Effector memory CD8-positive, alpha-beta T cell (primary cell): ENCODE results near the gene BIRC5.
"Not testable (repeated sequence)": the region's sequence is repeated elsewhere in the genome, so short reads cannot be mapped to it uniquely, and the experiment has no call there.

ENCODE experiments used
- ATAC-seq: fragments of 150-1000 bp; cut with Tn5 transposase; replicated peaks from 2 replicates; pipeline ENCODE4 v1.10.0; 2021; ENCODE audit warnings: mild to moderate bottlenecking, moderate library complexity
- DNase-seq, 3 experiments: peaks; one replicate each; pipeline ENCODE4 v3.0.0; 2021
- H3K27ac Mint-ChIP-seq, 2 donors: one replicate each; pipeline ENCODE4 v1.8.0; 2022; ENCODE audit warnings: mild to moderate bottlenecking in 2 of 2, mixed read lengths in 2 of 2, moderate library complexity in 2 of 2
- H3K27me3 Mint-ChIP-seq, 2 donors: one replicate each; pipeline ENCODE4 v1.8.0; 2022; ENCODE audit warnings: mixed read lengths in 2 of 2
- H3K36me3 Mint-ChIP-seq: one replicate; pipeline ENCODE4 v1.8.0; 2022; ENCODE audit warnings: mild to moderate bottlenecking, moderate library complexity, mixed read lengths; ENCODE audit not compliant: insufficient read depth
- H3K4me1 Mint-ChIP-seq, 2 donors: one replicate each; pipeline ENCODE4 v1.8.0; 2022; ENCODE audit warnings: low read depth in 2 of 2, mixed read lengths in 2 of 2
- H3K4me3 Mint-ChIP-seq, 2 donors: one replicate each; pipeline ENCODE4 v1.8.0; 2022; ENCODE audit warnings: mild to moderate bottlenecking in 2 of 2, mixed read lengths in 2 of 2, moderate library complexity in 2 of 2
- H3K9me3 Mint-ChIP-seq, 2 donors: one replicate each; pipeline ENCODE4 v1.8.0; 2022; ENCODE audit warnings: mixed read lengths in 2 of 2

Gene BIRC5

DNA sequence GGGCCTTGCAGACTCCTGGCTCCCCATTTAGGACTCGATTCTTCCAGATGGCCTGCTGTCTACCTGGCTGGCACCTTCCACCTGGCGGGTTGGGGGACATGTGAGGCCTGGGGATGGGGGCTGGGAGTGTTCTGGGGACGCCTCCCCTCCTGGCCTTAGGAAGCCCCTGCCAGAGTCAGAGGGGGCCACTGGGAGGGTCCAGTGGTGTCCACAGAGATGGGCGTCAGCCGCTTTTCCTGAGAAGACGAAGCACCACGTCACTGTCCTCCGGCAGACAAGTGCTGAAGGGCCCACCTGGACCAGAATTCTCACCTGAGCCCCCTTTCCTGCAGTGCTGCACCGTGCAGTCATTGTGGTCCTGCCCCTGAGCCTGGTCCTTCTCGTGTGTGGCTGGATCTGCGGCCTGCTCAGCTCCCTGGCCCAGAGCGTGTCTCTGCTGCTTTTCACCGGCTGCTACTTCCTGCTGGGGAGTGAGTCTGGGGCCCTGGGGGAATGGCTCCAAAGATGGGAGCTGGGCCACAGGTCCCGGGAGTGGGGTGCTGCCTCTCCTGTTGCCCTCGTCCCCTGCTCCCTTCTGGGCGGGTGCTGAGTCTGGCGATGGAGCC, 20.3 kb downstream of the BIRC5 start:
- no peak overlapping the region for H3K27ac Mint-ChIP-seq
- no peak overlapping the region for H3K4me3 Mint-ChIP-seq
- peaks cover 3% of the 10 kb centered on the region for H3K36me3 Mint-ChIP-seq
- no peak for ATAC-seq
- no peaks in the 10 kb centered on the region for H3K9me3 Mint-ChIP-seq
- peaks cover 31 to 59% of the 10 kb centered on the region in 2 donors for H3K27me3 Mint-ChIP-seq
- peaks cover 0 to 5% of the 10 kb centered on the region in 2 donors for H3K4me1 Mint-ChIP-seq
- no peak for DNase-seq

DNA sequence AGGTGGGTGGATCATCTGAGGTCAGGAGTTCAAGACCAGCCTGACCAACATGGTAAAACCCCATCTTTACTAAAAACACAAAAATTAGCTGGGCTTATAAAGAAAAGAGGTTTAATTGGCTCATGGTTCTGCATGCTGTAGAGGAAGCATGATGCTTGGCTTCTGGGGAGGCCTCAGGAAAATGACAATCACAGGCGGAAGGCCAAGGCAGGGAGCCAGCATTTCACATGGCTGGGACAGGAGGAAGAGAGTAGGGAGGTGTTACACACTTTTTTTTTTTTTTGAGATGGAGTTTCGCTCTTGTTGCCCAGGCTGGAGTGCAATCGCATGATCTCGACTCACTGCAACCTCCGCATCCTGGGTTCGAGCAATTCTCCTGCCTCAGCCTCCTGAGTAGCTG, 21.0 kb downstream of the BIRC5 start:
- H3K4me3 Mint-ChIP-seq, DNase-seq, H3K4me1 Mint-ChIP-seq, H3K27ac Mint-ChIP-seq, ATAC-seq, H3K36me3 Mint-ChIP-seq, H3K9me3 Mint-ChIP-seq: not testable (repeated sequence)
- peaks cover 31 to 53% of the 10 kb centered on the region in 2 donors for H3K27me3 Mint-ChIP-seq

DNA sequence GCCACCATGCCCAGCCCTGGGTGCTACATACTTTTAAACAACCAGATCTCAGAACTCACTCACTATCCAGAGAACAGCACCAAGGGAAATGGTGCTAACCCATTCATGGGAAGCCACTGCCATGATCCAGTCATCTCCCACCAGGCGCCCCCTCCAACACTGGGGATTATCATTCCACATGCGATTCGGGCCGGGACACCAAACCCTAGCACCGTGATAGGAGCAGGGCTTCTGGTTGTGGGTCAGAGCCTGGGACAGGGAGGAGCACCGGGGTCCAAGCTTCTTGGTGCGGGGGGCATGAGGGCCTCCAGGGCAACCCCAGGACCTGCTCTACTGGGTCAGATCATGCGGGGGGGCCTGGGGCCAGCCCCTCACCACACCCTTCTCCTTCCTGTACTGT, 21.8 kb downstream of the BIRC5 start:
- Mint-ChIP-seq H3K9me3 (no peaks in the 10 kb centered on the region), H3K4me1 (peaks cover 0 to 4% of the 10 kb centered on the region in 2 donors), H3K27me3 (peaks cover 25 to 44% of the 10 kb centered on the region in 2 donors), H3K36me3 (peaks cover 3% of the 10 kb centered on the region), H3K4me3 (no peak overlapping the region), H3K27ac (no peak overlapping the region)
- DNase-seq: no peak
- ATAC-seq: no peak

DNA sequence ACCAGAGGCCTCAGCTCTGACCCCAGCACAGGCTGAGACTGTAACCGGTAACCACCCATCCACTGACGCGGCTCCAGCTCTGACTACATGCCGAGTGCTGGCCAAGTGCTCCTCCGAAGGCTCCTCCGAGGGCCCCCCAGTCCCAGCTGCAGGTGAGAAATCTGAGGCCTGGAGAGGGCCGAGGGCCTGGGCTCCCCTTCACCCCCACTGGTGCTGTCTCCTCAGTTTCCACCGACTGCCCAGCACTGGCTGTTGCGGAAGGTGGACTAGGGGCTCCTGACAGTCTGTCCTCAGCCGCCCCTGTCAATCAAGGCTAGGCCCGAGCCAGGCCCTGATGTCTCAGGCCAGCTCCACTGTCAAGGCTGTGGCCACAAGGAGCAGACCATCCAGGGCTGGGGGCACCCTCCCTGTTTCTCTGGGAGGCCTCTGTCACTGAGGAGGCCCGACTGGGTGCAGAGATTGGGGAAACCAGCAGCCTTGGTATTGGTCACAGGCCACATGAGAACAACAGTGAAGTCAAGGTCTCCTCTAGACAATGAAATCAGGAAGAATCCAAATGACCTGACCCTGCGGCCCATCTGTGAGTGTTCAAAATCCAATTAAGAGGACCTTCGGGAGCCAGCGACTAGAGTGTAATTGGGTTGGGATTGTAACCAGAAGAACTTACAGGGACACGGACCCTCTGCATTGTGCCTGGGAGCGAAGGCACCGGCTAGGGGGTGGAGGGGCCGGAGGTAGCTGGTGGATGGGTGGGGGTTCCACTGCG, 22.5 kb downstream of the BIRC5 start:
- no peak for DNase-seq
- Mint-ChIP-seq H3K27ac (no peak overlapping the region), H3K36me3 (peaks cover 3% of the 10 kb centered on the region), H3K9me3 (no peaks in the 10 kb centered on the region), H3K4me3 (no peak overlapping the region), H3K4me1 (peaks cover 0 to 4% of the 10 kb centered on the region in 2 donors), H3K27me3 (peaks cover 19 to 38% of the 10 kb centered on the region in 2 donors)
- no peak for ATAC-seq

DNA sequence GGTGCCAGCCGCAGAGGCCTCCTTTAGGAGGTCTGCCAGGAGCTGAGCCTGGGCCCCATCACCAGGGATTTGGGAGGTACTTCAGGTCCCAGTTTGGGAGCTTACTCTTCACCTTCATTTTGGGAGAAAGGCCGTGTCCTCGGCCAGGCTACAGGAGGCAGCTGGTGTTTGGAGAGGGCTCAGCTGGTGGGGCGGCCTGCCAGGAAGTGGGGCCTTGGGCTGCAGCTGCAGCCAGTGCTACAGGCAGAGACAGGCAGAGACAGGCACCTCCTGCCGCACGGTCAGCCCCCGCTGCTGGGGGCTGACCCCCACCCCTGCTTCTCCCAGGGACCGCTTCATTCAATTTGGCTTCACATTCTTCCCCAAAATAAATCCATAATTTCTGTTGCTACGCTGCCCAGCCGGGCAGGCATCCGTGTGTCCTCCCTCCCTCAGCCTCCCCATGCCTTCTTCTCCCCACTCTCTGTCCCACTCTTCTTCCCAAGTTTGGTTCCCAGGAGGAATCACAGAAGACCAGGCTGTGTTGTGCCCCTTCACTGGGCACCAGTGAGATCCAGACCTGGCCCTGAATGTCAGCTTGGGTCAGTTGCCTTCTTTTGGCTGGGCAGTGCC, 23.5 kb downstream of the BIRC5 start:
- Mint-ChIP-seq H3K36me3 (peaks cover 3% of the 10 kb centered on the region), H3K9me3 (no peaks in the 10 kb centered on the region), H3K27me3 (peaks cover 13 to 28% of the 10 kb centered on the region in 2 donors), H3K4me3 (no peak overlapping the region), H3K4me1 (peaks cover 0 to 5% of the 10 kb centered on the region in 2 donors), H3K27ac (peak overlapping the region in 1 of 2 donors; percentile 38)
- ATAC-seq (no peak), DNase-seq (no peak)

DNA sequence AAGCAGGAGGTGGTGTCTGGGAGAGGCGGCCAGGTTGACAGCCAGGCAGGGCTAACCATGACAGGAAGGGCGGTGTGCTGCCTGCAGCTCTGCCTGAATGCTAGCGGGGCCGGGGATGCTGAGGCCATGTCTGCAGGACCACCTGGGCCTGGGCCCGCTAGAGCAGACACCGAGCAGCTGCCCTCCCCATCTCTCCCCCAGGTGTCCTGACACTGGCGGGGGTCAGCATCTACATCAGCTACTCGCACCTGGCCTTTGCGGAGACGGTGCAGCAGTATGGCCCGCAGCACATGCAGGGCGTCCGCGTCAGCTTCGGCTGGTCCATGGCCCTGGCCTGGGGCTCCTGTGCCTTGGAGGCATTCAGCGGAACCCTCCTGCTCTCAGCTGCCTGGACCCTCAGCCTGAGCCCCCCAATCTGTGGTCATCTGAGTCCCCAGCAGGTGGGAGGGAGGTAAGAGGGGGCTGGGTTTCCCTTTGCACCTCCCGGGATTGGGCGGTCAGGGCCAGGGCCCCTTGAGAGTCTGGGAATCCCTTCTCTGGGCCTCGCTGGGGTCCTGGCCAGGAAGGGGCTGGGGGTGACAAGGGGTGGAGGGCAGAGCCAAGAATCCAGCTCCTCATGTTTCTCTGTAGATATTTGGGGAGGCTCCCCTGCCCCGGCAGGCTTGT, 24.9 kb downstream of the BIRC5 start:
- Mint-ChIP-seq H3K27ac (no peak overlapping the region), H3K36me3 (peaks cover 6% of the 10 kb centered on the region), H3K4me1 (peaks cover 8 to 11% of the 10 kb centered on the region in 2 donors), H3K4me3 (no peak overlapping the region), H3K9me3 (no peaks in the 10 kb centered on the region), H3K27me3 (peaks cover 6 to 15% of the 10 kb centered on the region in 2 donors)
- DNase-seq: no peak
- no peak for ATAC-seq

DNA sequence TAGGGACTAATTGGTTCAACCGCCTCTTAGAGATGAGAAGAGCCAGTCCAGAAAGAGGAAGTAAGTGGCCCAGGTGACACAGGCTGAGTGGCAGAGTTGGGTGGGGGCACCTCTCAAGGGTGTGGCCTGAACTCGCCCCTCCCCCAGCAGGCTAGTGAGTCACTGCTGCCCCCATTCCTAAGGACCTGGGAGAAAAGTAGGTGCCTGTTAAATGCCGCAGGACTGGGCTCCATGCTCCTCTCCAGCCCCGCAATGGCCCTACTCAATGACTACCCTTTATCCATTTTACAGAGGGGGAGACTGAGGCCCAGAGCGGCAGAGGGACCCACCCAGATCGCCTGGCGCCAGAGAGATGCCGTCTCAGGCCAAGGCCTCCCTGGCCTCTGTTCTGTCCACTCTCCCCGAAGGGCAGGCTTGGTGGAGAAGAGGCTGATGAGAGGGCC, 25.5 kb downstream of the BIRC5 start:
- Mint-ChIP-seq H3K9me3 (no peaks in the 10 kb centered on the region), H3K27me3 (peaks cover 6 to 9% of the 10 kb centered on the region in 2 donors), H3K4me3 (no peak overlapping the region), H3K36me3 (peaks cover 6% of the 10 kb centered on the region), H3K27ac (no peak overlapping the region), H3K4me1 (peaks cover 8 to 11% of the 10 kb centered on the region in 2 donors)
- ATAC-seq: no peak
- no peak for DNase-seq

DNA sequence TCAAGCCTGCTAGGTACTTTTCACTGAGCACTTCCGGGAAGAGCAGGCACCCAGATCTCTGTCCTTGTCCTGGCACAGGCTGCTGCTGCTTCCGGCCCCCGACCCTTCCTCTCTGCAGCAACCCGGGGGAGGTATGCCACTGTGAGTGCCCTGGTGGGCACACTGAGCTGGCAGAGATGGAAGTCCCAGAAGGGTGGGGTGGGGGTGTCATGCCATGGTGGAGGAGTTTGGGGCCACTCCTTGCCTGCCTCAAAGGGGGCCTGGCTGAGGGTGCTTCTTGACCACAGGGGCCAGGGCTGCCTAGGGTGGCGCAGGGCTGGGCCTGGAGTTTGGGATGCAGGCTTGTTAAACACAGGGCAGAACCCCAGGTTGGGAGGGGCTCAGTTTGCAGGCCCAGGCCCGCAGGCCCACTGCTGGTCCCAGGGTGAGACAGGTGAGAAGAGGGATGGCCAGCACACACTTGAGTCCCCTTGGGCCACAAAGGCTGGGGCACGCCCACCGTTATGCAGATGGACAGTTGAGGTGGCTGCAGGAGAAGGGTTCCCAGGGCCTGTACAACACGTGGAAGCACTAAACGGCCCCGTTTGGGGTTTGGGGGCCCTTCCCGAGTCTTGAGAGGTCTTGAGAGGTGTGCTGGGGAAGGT, 26.1 kb downstream of the BIRC5 start:
- H3K4me1 Mint-ChIP-seq: peaks cover 8 to 11% of the 10 kb centered on the region in 2 donors
- peaks cover 1 to 3% of the 10 kb centered on the region in 2 donors for H3K27me3 Mint-ChIP-seq

DNA sequence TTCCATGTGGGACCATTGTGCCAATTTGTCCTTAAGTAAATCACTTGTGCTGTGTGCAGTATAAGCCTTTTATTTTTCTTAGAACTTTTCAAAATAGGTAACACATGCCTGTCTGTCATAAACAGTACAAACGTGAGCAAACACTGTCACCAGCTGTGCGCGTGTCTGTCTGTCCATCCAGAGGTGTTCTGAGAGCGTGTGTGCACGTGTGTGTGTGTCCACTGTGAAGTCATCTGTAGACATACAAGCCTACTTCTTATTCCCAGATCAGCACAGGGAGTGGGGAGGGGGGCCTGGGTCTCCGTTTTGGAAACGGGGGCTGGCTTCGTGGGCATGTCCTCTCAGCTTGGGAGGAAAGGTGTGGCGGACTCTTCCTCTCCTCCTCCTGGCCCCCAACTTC, 26.8 kb downstream of the BIRC5 start:
- ATAC-seq: no peak
- no peak overlapping the region for H3K4me3 Mint-ChIP-seq
- peak overlapping the region in 1 of 2 donors; percentile 23 for H3K27ac Mint-ChIP-seq
- peaks cover 8 to 11% of the 10 kb centered on the region in 2 donors for H3K4me1 Mint-ChIP-seq
- H3K27me3 Mint-ChIP-seq: no peaks in the 10 kb centered on the region
- H3K9me3 Mint-ChIP-seq: no peaks in the 10 kb centered on the region
- H3K36me3 Mint-ChIP-seq: peaks cover 4% of the 10 kb centered on the region
- DNase-seq: no peak

More for the DNA sequence above, 26.1 kb downstream of the BIRC5 start:
- Mint-ChIP-seq H3K9me3 (no peaks in the 10 kb centered on the region), H3K4me3 (no peak overlapping the region), H3K36me3 (peaks cover 4% of the 10 kb centered on the region), H3K27ac (peak overlapping the region in 1 of 2 donors; percentile 23)
- no peak for DNase-seq
- no peak for ATAC-seq

DNA sequence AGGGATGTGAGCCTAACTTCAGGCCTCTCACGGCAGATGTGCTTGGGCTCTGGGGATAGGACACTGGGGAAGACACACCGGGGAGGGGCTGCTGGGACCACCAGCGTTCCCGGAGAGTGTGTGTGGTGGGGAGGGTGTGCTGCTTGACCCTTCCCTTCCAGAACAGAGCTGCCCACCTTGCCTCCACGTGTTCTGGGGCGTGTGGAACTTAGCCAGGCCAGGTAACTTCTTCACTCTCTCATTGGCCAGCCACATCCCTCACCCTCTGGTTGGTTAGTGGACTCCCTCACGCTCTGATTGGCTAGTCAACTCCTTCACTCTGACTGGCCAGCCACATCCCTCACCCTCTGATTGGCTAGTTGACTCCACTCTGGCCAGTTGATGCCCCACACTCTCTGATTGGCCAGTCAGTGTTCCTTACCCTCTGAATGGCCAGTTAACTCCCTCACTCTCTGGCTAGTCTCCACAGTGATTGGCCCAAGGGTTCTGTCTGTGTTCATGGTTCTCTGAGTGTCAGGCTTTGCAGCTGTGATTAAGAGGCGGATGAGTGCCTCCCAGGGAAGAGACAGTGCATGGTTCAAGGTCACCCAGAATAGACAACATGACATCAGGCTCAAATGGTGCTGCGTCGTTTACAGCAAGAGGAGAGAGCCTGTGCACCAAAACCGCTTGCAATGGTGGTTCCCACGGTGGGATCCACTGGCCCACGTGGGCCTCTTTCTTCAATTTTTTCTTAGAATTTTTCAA, 27.4 kb downstream of the BIRC5 start:
- H3K27ac Mint-ChIP-seq: peak overlapping the region in 1 of 2 donors; percentile 60
- peaks cover 4% of the 10 kb centered on the region for H3K36me3 Mint-ChIP-seq
- no peaks in the 10 kb centered on the region for H3K9me3 Mint-ChIP-seq
- DNase-seq: no peak
- peaks cover 8 to 11% of the 10 kb centered on the region in 2 donors for H3K4me1 Mint-ChIP-seq
- H3K27me3 Mint-ChIP-seq: no peaks in the 10 kb centered on the region
- no peak for ATAC-seq
- H3K4me3 Mint-ChIP-seq: no peak overlapping the region

DNA sequence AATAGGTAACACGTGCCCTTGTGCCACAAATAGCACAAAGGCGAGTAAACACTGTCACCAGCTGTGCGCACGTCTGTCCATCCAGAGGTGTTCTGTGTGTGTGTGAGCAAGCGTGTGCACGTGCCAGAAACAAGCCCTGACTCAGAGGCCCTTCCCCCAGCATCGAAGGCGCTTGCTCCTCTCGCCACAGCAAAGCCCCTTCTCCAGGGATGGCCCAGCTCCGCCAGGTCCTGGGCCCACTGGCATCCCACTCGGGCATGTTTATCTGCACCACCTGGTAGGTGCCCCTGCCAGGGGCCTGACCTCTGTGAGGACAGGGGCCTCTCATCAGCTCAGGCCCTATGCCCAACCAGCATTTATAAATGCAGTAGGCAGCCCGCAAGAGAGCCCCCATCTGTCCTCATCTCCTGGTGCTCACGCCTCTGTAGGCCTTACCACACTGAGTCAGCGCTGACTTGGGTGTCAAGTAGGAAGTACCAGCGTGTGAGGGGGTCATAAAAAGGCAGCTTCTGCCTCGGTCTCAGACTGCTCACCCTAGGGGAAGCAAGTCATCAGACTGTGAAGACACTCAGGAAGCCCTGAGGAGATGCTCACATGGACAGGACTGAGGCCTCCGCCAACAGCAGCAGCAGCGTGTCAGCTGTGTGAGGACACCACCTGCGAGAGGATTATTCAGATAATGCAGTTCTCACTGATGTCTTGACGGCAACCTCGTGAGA, 28.1 kb downstream of the BIRC5 start:
- Mint-ChIP-seq H3K27ac (peak overlapping the region; percentile 62), H3K9me3 (no peaks in the 10 kb centered on the region), H3K36me3 (peaks cover 4% of the 10 kb centered on the region), H3K4me3 (no peak overlapping the region), H3K4me1 (peaks cover 8 to 11% of the 10 kb centered on the region in 2 donors), H3K27me3 (no peaks in the 10 kb centered on the region)
- peak; percentile 92 for ATAC-seq
- DNase-seq: peak in 2 of 3 experiments; percentile 26 to 33

DNA sequence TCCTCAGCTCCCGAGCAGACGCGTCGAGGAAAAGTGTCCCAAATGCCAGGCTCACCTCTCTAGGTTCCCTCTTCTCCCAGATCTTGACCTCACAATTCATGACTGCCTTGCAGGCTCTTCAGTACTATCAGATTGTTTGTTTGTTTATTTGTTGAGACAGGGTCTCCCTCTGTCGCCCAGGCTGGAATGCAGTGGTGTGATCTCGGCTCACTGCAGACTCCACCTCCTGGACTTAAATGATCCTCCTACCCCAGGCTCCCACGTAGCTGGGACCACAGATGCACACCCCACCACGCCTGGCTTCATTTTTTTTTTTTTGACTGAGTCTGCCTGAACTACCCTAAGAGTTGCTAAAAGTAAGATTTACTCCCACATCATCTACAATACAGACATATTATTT, 33.3 kb downstream of the BIRC5 start:
- no peak for DNase-seq
- Mint-ChIP-seq H3K9me3 (no peaks in the 10 kb centered on the region), H3K27me3 (no peaks in the 10 kb centered on the region), H3K4me3 (no peak overlapping the region), H3K27ac (no peak overlapping the region), H3K36me3 (peaks cover 6% of the 10 kb centered on the region), H3K4me1 (peaks cover 23 to 27% of the 10 kb centered on the region in 2 donors)
- ATAC-seq: no peak
